Fibroblast of lung (primary cell): Measurements from ENCODE around the gene FBLN1. TPM values are rescaled to one million over a fixed set of nuclear protein-coding genes. Genes with fewer than 3 reads are reported as not detected.

ENCODE experiments used
- DNase-seq, 2 donors: peaks; one replicate each; pipeline versions ENCODE4 v3.0.0 to v3.0.0-alpha.2; 2010; ENCODE audit warnings: low read depth in 2 of 2
- H2AFZ ChIP-seq: 2 replicates; pipeline ENCODE4 v1.5.1; 2012; ENCODE audit warnings: low read length, control low read depth, inconsistent platforms
- H3K27ac ChIP-seq: 2 replicates; pipeline ENCODE4 v1.5.1; 2011; ENCODE audit warnings: low read length, control low read depth; ENCODE audit not compliant: insufficient read depth
- H3K27me3 ChIP-seq: 2 replicates; pipeline ENCODE4 v1.5.1; 2011; ENCODE audit warnings: mild to moderate bottlenecking, low read length; ENCODE audit not compliant: control insufficient read depth, insufficient read depth
- H3K36me3 ChIP-seq: 2 replicates; pipeline ENCODE4 v1.5.1; 2011; ENCODE audit warnings: low read length; ENCODE audit not compliant: control insufficient read depth, insufficient read depth
- H3K4me1 ChIP-seq: 2 replicates; pipeline ENCODE4 v1.5.1; 2011; ENCODE audit warnings: low read length; ENCODE audit not compliant: control insufficient read depth, insufficient read depth; ENCODE audit errors: extremely low read depth
- H3K4me2 ChIP-seq: 2 replicates; pipeline ENCODE4 v1.5.1; 2011; ENCODE audit warnings: low read length, control low read depth; ENCODE audit not compliant: insufficient read depth; ENCODE audit errors: extremely low read depth
- H3K4me3 ChIP-seq, 4 experiments: fragments of 200-600 bp in 1 of 4; sonication (generic) in 1 of 4; replicated peaks in 1 of 4; 2 replicates each; pipeline ENCODE4 v1.5.1; 2011 to 2016; ENCODE audit warnings: low read length in 4 of 4, low read depth in 3 of 4, mild to moderate bottlenecking in 3 of 4, control low read depth in 2 of 4, inconsistent platforms in 1 of 4, mixed read lengths in 1 of 4; ENCODE audit not compliant: insufficient read depth in 1 of 4; ENCODE audit errors: control extremely low read depth in 1 of 4
- H3K79me2 ChIP-seq: 2 replicates; pipeline ENCODE4 v1.5.1; 2012; ENCODE audit warnings: mild to moderate bottlenecking, low read length, inconsistent platforms; ENCODE audit not compliant: control insufficient read depth, insufficient read depth
- H3K9ac ChIP-seq: 2 replicates; pipeline ENCODE4 v1.5.1; 2011; ENCODE audit warnings: mild to moderate bottlenecking, low read length, control low read depth; ENCODE audit not compliant: insufficient read depth
- H3K9me3 ChIP-seq: 2 replicates; pipeline ENCODE4 v1.5.1; 2012; ENCODE audit warnings: low read depth, low read length; ENCODE audit not compliant: control insufficient read depth, insufficient read depth
- H4K20me1 ChIP-seq: 2 replicates; pipeline ENCODE4 v1.5.1; 2011; ENCODE audit warnings: low read length; ENCODE audit not compliant: control insufficient read depth, insufficient read depth; ENCODE audit errors: extremely low read depth
- EZH2 ChIP-seq: IDR thresholded peaks from 2 replicates; pipeline ENCODE4 v1.5.1; 2012; ENCODE audit warnings: low read length, control low read depth, mild to moderate bottlenecking; ENCODE audit errors: missing control alignments
- polyA plus RNA-seq, 2 donors: library from polyadenylated mRNA; depleted of rRNA in 1 of 2; stranded (reverse) in 1 of 2; unstranded in 1 of 2; fragments of >200 nt; gene quantifications; 2 replicates each; pipeline ENCODE4 v1.2.1, GENCODE V29; 2011 to 2012; ENCODE audit warnings: missing spikeins in 1 of 2
- total RNA-seq: library from RNA; depleted of rRNA; stranded (reverse); fragments of >200 nt; gene quantifications from 2 replicates; pipeline ENCODE4 v1.2.1, GENCODE V29; 2014
- TF ChIP-seq, protein P1 (sequence below), 2 donors: IDR thresholded peaks in 1 of 2; conservative IDR thresholded peaks in 1 of 2; 1 replicate in 1 of 2; 2 replicates in 1 of 2; pipeline ENCODE4 v1.5.1; 2011 to 2012; ENCODE audit warnings: low read length in 2 of 2, control low read depth in 1 of 2, inconsistent platforms in 1 of 2, low read depth in 1 of 2, mild to moderate bottlenecking in 1 of 2

The FBLN1 gene
- total and polyA plus RNA-seq, 2 donors (not counting 1 experiment from before 2014, with no cell fraction given) = 134 to 270 TPM

- H3K4me1 ChIP-seq = no peaks in the 10 kb centered on the region
- H2AFZ ChIP-seq = no peak overlapping the region
- TF ChIP-seq, protein P1, sequence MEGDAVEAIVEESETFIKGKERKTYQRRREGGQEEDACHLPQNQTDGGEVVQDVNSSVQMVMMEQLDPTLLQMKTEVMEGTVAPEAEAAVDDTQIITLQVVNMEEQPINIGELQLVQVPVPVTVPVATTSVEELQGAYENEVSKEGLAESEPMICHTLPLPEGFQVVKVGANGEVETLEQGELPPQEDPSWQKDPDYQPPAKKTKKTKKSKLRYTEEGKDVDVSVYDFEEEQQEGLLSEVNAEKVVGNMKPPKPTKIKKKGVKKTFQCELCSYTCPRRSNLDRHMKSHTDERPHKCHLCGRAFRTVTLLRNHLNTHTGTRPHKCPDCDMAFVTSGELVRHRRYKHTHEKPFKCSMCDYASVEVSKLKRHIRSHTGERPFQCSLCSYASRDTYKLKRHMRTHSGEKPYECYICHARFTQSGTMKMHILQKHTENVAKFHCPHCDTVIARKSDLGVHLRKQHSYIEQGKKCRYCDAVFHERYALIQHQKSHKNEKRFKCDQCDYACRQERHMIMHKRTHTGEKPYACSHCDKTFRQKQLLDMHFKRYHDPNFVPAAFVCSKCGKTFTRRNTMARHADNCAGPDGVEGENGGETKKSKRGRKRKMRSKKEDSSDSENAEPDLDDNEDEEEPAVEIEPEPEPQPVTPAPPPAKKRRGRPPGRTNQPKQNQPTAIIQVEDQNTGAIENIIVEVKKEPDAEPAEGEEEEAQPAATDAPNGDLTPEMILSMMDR (conservative IDR thresholded peaks at IDR 0.05 in 1 of 2, IDR thresholded peaks at IDR 0.05 in 1 of 2; ENCODE audit: low read depth in 1 of 2, low read length in 2 of 2) = no peak
- TF ChIP-seq EZH2 = no peak
Observed at GRCh38 chr22:45626198-45626651, 123.5 kb downstream of the FBLN1 start.

GRCh38 chr22:45627489-45628233 lies 125.0 kb downstream of the FBLN1 start:
- Histone ChIP-seq H2AFZ (no peak overlapping the region), H3K4me3 (no peak overlapping the region), H3K4me2 (no peak overlapping the region)

More at GRCh38 chr22:45626198-45626651, 123.5 kb downstream of the FBLN1 start:
- Histone ChIP-seq H3K79me2 (no peaks in the 10 kb centered on the region), H4K20me1 (no peaks in the 10 kb centered on the region), H3K4me3 (no peak overlapping the region), H3K27ac (no peak overlapping the region), H3K9me3 (no peaks in the 10 kb centered on the region), H3K36me3 (no peaks in the 10 kb centered on the region), H3K9ac (no peak overlapping the region), H3K4me2 (no peak overlapping the region), H3K27me3 (no peaks in the 10 kb centered on the region)
- no peak for DNase-seq

DNA sequence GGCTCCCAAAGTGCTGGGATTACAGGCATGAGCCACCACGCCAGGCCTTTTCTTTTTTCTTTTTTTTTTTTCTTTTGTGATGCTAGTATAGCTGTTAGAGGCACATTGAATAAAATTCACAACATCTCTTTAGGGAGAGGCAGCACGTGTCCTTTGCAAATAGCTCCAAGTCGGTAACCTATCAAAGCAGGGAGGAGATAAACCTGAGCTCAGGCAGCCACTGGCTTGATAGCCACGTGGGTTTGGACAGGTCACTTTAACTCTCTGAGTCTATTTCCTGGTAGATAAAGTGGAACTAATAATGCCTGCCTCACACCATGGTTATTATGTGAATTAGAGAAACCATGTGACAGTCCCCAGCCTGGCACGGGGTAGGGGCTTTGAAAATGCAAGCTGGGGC lies 125.8 kb downstream of the FBLN1 start:
- H3K36me3 ChIP-seq = no peaks in the 10 kb centered on the region
- no peak overlapping the region for H3K4me2 ChIP-seq
- no peak overlapping the region for H3K9ac ChIP-seq
- peaks cover 2% of the 10 kb centered on the region for H3K27me3 ChIP-seq
- TF ChIP-seq, protein P1 (conservative IDR thresholded peaks at IDR 0.05 in 1 of 2, IDR thresholded peaks at IDR 0.05 in 1 of 2; ENCODE audit: low read depth in 1 of 2, low read length in 2 of 2) = no peak
- TF ChIP-seq EZH2 = no peak
- no peaks in the 10 kb centered on the region for H3K9me3 ChIP-seq
- no peak overlapping the region for H3K4me3 ChIP-seq
- H3K4me1 ChIP-seq = no peaks in the 10 kb centered on the region
- no peak overlapping the region for H3K27ac ChIP-seq
- no peaks in the 10 kb centered on the region for H4K20me1 ChIP-seq
- H2AFZ ChIP-seq = no peak overlapping the region
- H3K79me2 ChIP-seq = no peaks in the 10 kb centered on the region
- no peak for DNase-seq

More at GRCh38 chr22:45627489-45628233, 125.0 kb downstream of the FBLN1 start:
- Histone ChIP-seq H3K36me3 (no peaks in the 10 kb centered on the region), H3K79me2 (no peaks in the 10 kb centered on the region), H3K9ac (no peak overlapping the region), H3K4me1 (no peaks in the 10 kb centered on the region), H3K9me3 (no peaks in the 10 kb centered on the region), H3K27me3 (no peaks in the 10 kb centered on the region), H4K20me1 (no peaks in the 10 kb centered on the region), H3K27ac (no peak overlapping the region)
- no peak for DNase-seq
- TF ChIP-seq EZH2 = no peak
- TF ChIP-seq, protein P1 (conservative IDR thresholded peaks at IDR 0.05 in 1 of 2, IDR thresholded peaks at IDR 0.05 in 1 of 2; ENCODE audit: low read depth in 1 of 2, low read length in 2 of 2) = no peak
